Measurements from ENCODE around the gene CCSER1.
"Not testable (repeated sequence)": the region's sequence is repeated elsewhere in the genome, so short reads cannot be mapped to it uniquely, and the experiment has no call there.

Gene CCSER1

DNA sequence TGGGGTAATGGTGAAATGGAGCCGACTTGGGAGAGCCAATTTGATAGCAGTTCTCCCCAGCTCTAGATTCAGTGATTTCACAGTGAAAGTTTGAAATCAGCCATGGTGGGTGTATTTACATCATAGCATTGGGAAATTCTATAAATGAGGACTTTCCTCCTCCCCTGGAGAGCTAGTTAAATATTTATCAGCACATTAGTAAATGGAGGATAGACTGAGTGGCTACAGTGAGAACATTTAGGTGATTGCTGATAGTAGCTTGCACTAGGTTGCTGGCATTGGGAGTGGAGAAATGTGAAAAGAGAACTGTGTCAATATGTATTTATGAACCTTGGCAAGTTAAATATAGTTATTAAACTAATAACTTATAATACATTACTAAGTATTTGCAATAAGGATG, 347.3 kb downstream of the CCSER1 start:
- CTCF ChIA-PET = no interaction called here
- TF ChIP-seq CTCF (conservative IDR thresholded peaks at IDR 0.05; ENCODE audit: low read depth) = no peak
- no peak for DNase-seq (ENCODE audit: low spot score)
- POLR2A ChIA-PET (ENCODE audit: low non-redundant PET) = no interaction called here
- H3K27ac ChIP-seq = no peak overlapping the region

DNA sequence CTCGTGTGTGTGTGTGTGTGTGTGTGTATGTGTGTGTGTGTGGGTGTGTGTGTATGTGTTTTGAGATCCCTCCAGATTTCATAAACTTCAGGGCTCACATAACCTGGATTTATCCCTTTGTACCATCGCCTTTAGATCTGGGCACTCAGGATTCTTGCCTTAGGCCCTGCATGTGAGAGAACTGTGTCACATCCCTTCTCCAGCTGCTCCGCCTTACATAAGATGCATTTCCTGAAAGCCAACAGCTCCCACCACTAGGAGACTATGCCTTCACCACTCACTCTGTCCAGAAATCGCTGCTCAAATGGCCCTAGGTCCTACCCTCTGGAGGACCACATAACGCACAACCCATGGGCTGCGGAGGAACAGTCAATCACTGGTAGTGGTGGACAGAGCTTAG, 348.8 kb downstream of the CCSER1 start:
- TF ChIP-seq CTCF (conservative IDR thresholded peaks at IDR 0.05; ENCODE audit: low read depth) = no peak
- H3K27ac ChIP-seq = no peak overlapping the region
- POLR2A ChIA-PET (ENCODE audit: low non-redundant PET) = no interaction called here
- DNase-seq (ENCODE audit: low spot score) = no peak
- CTCF ChIA-PET = no interaction called here

DNA sequence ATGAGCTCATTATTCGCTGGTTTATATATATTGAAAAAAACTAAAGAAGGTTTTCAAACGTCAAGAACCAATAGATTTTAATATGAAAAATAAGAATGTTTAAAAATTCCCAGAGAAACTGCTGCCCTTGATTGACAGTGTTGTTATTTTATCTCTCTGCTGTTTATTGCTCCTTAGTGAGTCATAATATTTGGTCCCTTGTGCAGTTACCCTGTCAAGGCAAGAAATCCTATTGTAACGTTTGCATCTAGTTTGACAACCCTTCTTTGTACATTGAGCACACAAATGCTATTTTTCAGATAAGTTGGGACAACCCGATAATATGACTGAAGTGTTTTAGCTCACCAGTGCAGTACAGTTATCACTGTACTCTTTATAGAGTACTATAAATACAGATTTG, 349.4 kb downstream of the CCSER1 start:
- no peak overlapping the region for H3K27ac ChIP-seq
- DNase-seq (ENCODE audit: low spot score) = no peak
- CTCF ChIA-PET = no interaction called here
- no peak for TF ChIP-seq CTCF (conservative IDR thresholded peaks at IDR 0.05; ENCODE audit: low read depth)
- POLR2A ChIA-PET (ENCODE audit: low non-redundant PET) = no interaction called here

GRCh38 chr4:90484894-90485293, 357.7 kb downstream of the CCSER1 start:
- DNase-seq (ENCODE audit: low spot score); CTCF ChIA-PET; H3K27ac ChIP-seq; POLR2A ChIA-PET (ENCODE audit: low non-redundant PET): not testable (repeated sequence)

DNA sequence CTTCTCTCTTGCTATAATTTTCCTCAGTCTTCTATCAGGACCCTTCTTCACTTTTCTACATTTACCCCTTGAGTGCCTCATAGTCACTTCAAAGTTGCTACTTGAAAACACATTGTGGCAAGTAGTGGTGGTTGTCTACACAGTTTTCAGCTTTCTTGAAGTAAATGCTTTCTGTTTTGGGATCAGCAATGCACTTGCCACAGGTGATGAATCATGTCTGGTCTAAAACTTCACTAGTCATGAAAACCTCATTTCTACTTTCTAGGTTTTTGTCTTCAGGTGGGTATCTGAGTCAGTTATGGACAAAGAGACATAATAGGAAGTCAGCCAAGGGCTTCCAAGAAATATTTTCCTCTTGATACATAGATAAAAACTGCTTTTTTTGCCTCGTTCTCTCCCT, 359.2 kb downstream of the CCSER1 start:
- no peak for DNase-seq (ENCODE audit: low spot score)
- ChIA-PET CTCF (no interaction called here), POLR2A (ENCODE audit: low non-redundant PET) (no interaction called here)
- TF ChIP-seq CTCF (conservative IDR thresholded peaks at IDR 0.05; ENCODE audit: low read depth) = no peak
- no peak overlapping the region for H3K27ac ChIP-seq

DNA sequence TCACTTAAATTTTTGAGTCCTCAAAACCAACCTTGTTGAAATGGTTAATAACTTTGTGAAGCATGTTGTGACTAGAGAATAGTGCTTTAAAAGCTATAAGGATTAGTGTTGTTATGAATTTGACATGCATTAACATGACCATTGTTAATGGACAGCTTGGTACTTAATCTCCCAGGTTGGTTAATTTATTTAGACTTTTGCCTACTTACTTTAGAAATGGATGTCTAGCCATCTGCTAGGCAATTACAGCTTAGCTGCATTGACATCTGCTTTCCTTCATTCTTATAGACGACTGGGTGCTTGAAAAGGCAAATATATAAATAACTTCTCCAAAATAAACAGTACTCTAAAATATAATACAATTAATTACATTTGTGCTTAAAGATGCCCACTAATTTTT, 368.0 kb downstream of the CCSER1 start:
- POLR2A ChIA-PET (ENCODE audit: low non-redundant PET) = no interaction called here
- no peak for DNase-seq (ENCODE audit: low spot score)
- CTCF ChIA-PET = no interaction called here
- no peak overlapping the region for H3K27ac ChIP-seq
- no peak for TF ChIP-seq CTCF (conservative IDR thresholded peaks at IDR 0.05; ENCODE audit: low read depth)

DNA sequence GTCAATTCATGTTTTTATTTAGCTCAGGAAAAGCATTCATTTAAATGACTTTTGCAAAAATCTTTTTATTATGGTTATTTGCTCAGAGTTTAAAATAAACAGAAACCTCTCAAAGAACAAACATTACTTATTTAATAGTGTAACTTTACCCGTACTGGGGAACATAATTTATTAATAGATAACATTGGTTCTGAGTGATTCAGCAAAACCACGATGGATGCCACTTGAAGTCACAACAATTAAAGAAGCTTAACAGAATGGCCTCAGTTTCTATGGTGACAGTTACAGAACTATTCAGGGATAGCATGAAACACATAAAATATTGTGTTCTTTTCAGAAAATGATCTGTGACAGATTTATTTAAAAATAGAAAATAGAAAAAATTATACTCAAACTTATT, 368.7 kb downstream of the CCSER1 start:
- no peak for DNase-seq (ENCODE audit: low spot score)
- no peak for TF ChIP-seq CTCF (conservative IDR thresholded peaks at IDR 0.05; ENCODE audit: low read depth)
- H3K27ac ChIP-seq = no peak overlapping the region
- POLR2A ChIA-PET (ENCODE audit: low non-redundant PET) = no interaction called here
- CTCF ChIA-PET = no interaction called here

Data from RWPE1 (cell line).